ENCODE measurements around the gene SMDT1.
"Not testable (repeated sequence)": the region's sequence is repeated elsewhere in the genome, so short reads cannot be mapped to it uniquely, and the experiment has no call there.

- not testable (repeated sequence) for TF ChIP-seq POLR2A (conservative IDR thresholded peaks at IDR 0.05); SP1 (CRISPR knock-in tag; IDR thresholded peaks at IDR 0.05); E4F1 (CRISPR knock-in tag; IDR thresholded peaks at IDR 0.05; ENCODE audit: borderline replicate concordance); ESRRA (IDR thresholded peaks at IDR 0.05; ENCODE audit: borderline replicate concordance, low read depth); BRCA1 (IDR thresholded peaks at IDR 0.05); BRCA1 (CRISPR knock-in tag; IDR thresholded peaks at IDR 0.05); MECOM (CRISPR knock-in tag; IDR thresholded peaks at IDR 0.05); IRF2 (CRISPR knock-in tag; IDR thresholded peaks at IDR 0.05); POLR2AphosphoS5 (IDR thresholded peaks at IDR 0.05; ENCODE audit: control insufficient read depth, insufficient read depth, low read depth, low read length); ZBED1 (IDR thresholded peaks at IDR 0.05); ELF1 (tag; IDR thresholded peaks at IDR 0.05); FUS (optimal IDR thresholded peaks at IDR 0.05; ENCODE audit: low read depth, low read length)
- TF ChIP-seq CTCF (IDR thresholded peaks at IDR 0.05 in 2 of 3, conservative IDR thresholded peaks at IDR 0.05 in 1 of 3; ENCODE audit: insufficient read depth in 2 of 3, low read depth in 1 of 3, low read length in 3 of 3) = peak; percentile 14 to 46 (median 29); a peak in 3 of 6 replicates
Observed at GRCh38 chr22:42112793-42113192, 33.3 kb downstream of the SMDT1 start.

All from K562 (cell line).